Uterus (tissue), 2 donors: ENCODE data around the gene GPALPP1.

Experiments
- POLR2A ChIP-seq, 2 donors: fragments of 450-650 bp; IDR thresholded peaks; one replicate each; pipeline ENCODE4 v1.6.1; 2016; ENCODE audit warnings: antibody characterized with exemption in 2 of 2, mild to moderate bottlenecking in 1 of 2, moderate library complexity in 1 of 2
- TF ChIP-seq, protein P1 (sequence below), 4 experiments: fragments of 200-600 bp in 2 of 4; fragments of 450-650 bp in 2 of 4; sonication (generic) in 2 of 4; IDR thresholded peaks; one replicate each; pipeline ENCODE4 v1.5.1; 2016 to 2019; ENCODE audit warnings: antibody characterized with exemption in 4 of 4, mild to moderate bottlenecking in 2 of 4, moderate library complexity in 1 of 4

DNA sequence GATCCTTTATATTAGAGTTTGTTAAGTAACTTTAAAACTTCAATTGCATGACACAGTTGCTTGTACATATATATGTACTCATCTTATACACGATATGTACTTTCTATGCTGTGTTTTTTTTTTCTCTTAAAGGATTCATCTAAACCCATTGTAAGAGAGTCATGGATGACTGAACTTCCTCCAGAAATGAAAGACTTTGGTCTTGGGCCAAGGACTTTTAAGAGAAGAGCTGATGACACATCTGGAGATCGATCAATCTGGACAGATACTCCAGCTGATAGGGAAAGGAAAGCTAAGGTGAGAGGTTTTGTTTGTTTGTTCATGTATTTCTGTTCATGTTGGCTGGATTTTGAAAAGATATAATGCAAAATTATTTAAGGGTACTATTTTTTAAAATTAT lies 26.0 kb downstream of the GPALPP1 start:
- TF ChIP-seq, protein P1, sequence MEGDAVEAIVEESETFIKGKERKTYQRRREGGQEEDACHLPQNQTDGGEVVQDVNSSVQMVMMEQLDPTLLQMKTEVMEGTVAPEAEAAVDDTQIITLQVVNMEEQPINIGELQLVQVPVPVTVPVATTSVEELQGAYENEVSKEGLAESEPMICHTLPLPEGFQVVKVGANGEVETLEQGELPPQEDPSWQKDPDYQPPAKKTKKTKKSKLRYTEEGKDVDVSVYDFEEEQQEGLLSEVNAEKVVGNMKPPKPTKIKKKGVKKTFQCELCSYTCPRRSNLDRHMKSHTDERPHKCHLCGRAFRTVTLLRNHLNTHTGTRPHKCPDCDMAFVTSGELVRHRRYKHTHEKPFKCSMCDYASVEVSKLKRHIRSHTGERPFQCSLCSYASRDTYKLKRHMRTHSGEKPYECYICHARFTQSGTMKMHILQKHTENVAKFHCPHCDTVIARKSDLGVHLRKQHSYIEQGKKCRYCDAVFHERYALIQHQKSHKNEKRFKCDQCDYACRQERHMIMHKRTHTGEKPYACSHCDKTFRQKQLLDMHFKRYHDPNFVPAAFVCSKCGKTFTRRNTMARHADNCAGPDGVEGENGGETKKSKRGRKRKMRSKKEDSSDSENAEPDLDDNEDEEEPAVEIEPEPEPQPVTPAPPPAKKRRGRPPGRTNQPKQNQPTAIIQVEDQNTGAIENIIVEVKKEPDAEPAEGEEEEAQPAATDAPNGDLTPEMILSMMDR (IDR thresholded peaks at IDR 0.05) = no peak
- no peak for TF ChIP-seq POLR2A (IDR thresholded peaks at IDR 0.05)
